Endothelial cell of umbilical vein (primary cell): ENCODE measurements around the gene CPNE7. TPM values are rescaled to one million over a fixed set of nuclear protein-coding genes. Genes with fewer than 3 reads are reported as not detected.

ENCODE experiments used
- BruUV-seq: library from RNA; stranded (reverse); fragments of 400-500 nt; replicated peaks from 2 replicates; lab custom pipeline; 2021; lab: Mats Ljungman, UMichigan
- CTCF ChIA-PET: fragments of 300-600, 350-600 bp; sonication (Branson Sonifier 250); formaldehyde crosslinking; loops from one replicate; lab custom pipeline; 2021; ENCODE audit warnings: antibody characterized with exemption, inconsistent platforms; lab: Charles Lee
- POLR2A ChIA-PET: fragments of 300-600, 350-600 bp; sonication (Branson Sonifier 250); formaldehyde crosslinking; loops from one replicate; lab custom pipeline; 2021; ENCODE audit warnings: antibody characterized with exemption, inconsistent platforms; lab: Charles Lee
- DNase-seq: peaks from one replicate; pipeline ENCODE4 v3.0.0-alpha.2; 2011; ENCODE audit warnings: low read depth, low spot score
- FAIRE-seq: peaks from 2 replicates; lab custom pipeline; 2011; peaks lifted over from hg19 to GRCh38; lab: Jason Lieb, UNC
- H2AFZ ChIP-seq: 2 replicates; pipeline ENCODE4 v1.6.0; 2012; ENCODE audit warnings: low read depth, low read length, control low read depth, inconsistent platforms
- H3K27ac ChIP-seq: 2 replicates; pipeline ENCODE4 v1.5.1; 2011; ENCODE audit warnings: low read depth, mild to moderate bottlenecking, control low read depth, low read length, moderate library complexity; ENCODE audit not compliant: insufficient read depth
- H3K27me3 ChIP-seq, 2 experiments: 2 replicates each; pipeline versions ENCODE4 v1.6.0 to v1.6.1; 2011; ENCODE audit warnings: low read length in 2 of 2, mixed read lengths in 1 of 2; ENCODE audit not compliant: control insufficient read depth in 2 of 2, insufficient read depth in 2 of 2
- H3K36me3 ChIP-seq, 2 experiments: 2 replicates in 1 of 2; 3 replicates in 1 of 2; pipeline ENCODE4 v1.5.1; 2011; ENCODE audit warnings: low read length in 2 of 2, mild to moderate bottlenecking in 1 of 2, moderate library complexity in 1 of 2; ENCODE audit not compliant: control insufficient read depth in 2 of 2, insufficient read depth in 2 of 2; ENCODE audit errors: extremely low read depth in 1 of 2
- H3K4me1 ChIP-seq: 3 replicates; pipeline ENCODE4 v1.5.1; 2011; ENCODE audit warnings: mild to moderate bottlenecking, low read length; ENCODE audit not compliant: control insufficient read depth, insufficient read depth; ENCODE audit errors: extremely low read depth
- H3K4me2 ChIP-seq: 2 replicates; pipeline ENCODE4 v1.6.1; 2011; ENCODE audit warnings: low read length, control low read depth, mixed read lengths; ENCODE audit not compliant: insufficient read depth
- H3K4me3 ChIP-seq, 3 experiments: fragments of 200-600 bp in 1 of 3; sonication (generic), shearing (Covaris generic) in 1 of 3; replicated peaks in 1 of 3; 2 replicates each; pipeline ENCODE4 v1.5.1; 2011 to 2016; ENCODE audit warnings: control low read depth in 3 of 3, low read length in 3 of 3, mild to moderate bottlenecking in 2 of 3, inconsistent platforms in 1 of 3, low read depth in 1 of 3, moderate library complexity in 1 of 3; ENCODE audit not compliant: insufficient read depth in 1 of 3
- H3K79me2 ChIP-seq: 2 replicates; pipeline ENCODE4 v1.6.0; 2012; ENCODE audit warnings: low read length, inconsistent platforms; ENCODE audit not compliant: control insufficient read depth, insufficient read depth
- H3K9ac ChIP-seq: replicated peaks from 2 replicates; pipeline ENCODE3; 2011; ENCODE audit warnings: low read length, control low read depth; ENCODE audit not compliant: insufficient read depth; ENCODE audit errors: extremely low read depth
- H3K9me1 ChIP-seq: replicated peaks from 3 replicates; pipeline ENCODE4 v1.6.0; 2011; ENCODE audit warnings: mild to moderate bottlenecking, low read length; ENCODE audit not compliant: control insufficient read depth, insufficient read depth; ENCODE audit errors: extremely low read depth
- H3K9me3 ChIP-seq: replicated peaks from 2 replicates; pipeline ENCODE4 v1.5.1; 2012; ENCODE audit warnings: low read length, inconsistent platforms; ENCODE audit not compliant: control insufficient read depth, insufficient read depth
- H4K20me1 ChIP-seq: replicated peaks from 2 replicates; pipeline ENCODE3; 2011; ENCODE audit warnings: mild to moderate bottlenecking, low read length; ENCODE audit not compliant: control insufficient read depth, insufficient read depth; ENCODE audit errors: extremely low read depth
- EZH2 ChIP-seq: IDR thresholded peaks from 2 replicates; pipeline ENCODE4 v1.6.1; 2012; ENCODE audit warnings: borderline replicate concordance, low read depth, mild to moderate bottlenecking, moderate library complexity, low read length, inconsistent platforms; ENCODE audit not compliant: severe bottlenecking
- FOS ChIP-seq: IDR thresholded peaks from 2 replicates; pipeline ENCODE4 v1.6.1; 2011; ENCODE audit warnings: mild to moderate bottlenecking, low read length, moderate library complexity, borderline replicate concordance; ENCODE audit not compliant: insufficient read depth
- GATA2 ChIP-seq: IDR thresholded peaks from 2 replicates; pipeline ENCODE4 v1.7.0; 2011; ENCODE audit warnings: low read depth, mild to moderate bottlenecking, moderate library complexity, mixed read lengths, low read length; ENCODE audit not compliant: insufficient read length, insufficient read depth
- JUN ChIP-seq: IDR thresholded peaks from 2 replicates; pipeline ENCODE4 v1.6.1; 2011; ENCODE audit warnings: borderline replicate concordance, low read depth; ENCODE audit not compliant: insufficient read length, insufficient read depth
- MYC ChIP-seq: IDR thresholded peaks from one replicate; pipeline ENCODE4 v1.6.1; 2011; ENCODE audit warnings: mild to moderate bottlenecking, low read depth, low read length
- POLR2A ChIP-seq: IDR thresholded peaks from 2 replicates; pipeline ENCODE4 v1.6.1; 2012; ENCODE audit warnings: low read depth, mild to moderate bottlenecking, control low read depth, low read length
- POLR2AphosphoS5 ChIP-seq: IDR thresholded peaks from 2 replicates; pipeline ENCODE4 v1.6.1; 2012; ENCODE audit warnings: low read depth, mild to moderate bottlenecking, control low read depth, low read length, moderate library complexity; ENCODE audit not compliant: insufficient read depth
- dilution Hi-C: fragments of 300-500 bp; cut with MboI; formaldehyde crosslinking; loops from one replicate; pipeline ENCODE4 v1.15.0; 2019; ENCODE audit warnings: low sequenced_read_pairs; ENCODE audit not compliant: extremely low pct_ligation_motif_present
- intact Hi-C: fragments of 100-400 bp; cut with micrococcal nuclease; formaldehyde crosslinking; loops from one replicate; pipeline ENCODE4 v1.10.0; 2022
- polyA plus RNA-seq, 4 experiments: library from polyadenylated mRNA; depleted of rRNA in 3 of 4; stranded (reverse) in 3 of 4; unstranded in 1 of 4; fragments of >200 nt; gene quantifications; 2 replicates each; pipeline versions ENCODE4 v1.2.1 to v1.2.3, GENCODE V29; 2011 to 2012; ENCODE audit warnings: missing spikeins in 1 of 4
- total RNA-seq: library from RNA; stranded (reverse); gene quantifications from 2 replicates; pipeline ENCODE4 v1.2.3, GENCODE V29; 2021
- TF ChIP-seq, protein P1 (sequence below): IDR thresholded peaks from 2 replicates; pipeline ENCODE4 v1.6.1; 2011; ENCODE audit not compliant: insufficient read depth, insufficient read length
- TF ChIP-seq, protein P2 (sequence below), 2 donors: IDR thresholded peaks; 1 replicate in 1 of 2; 2 replicates in 1 of 2; pipeline ENCODE4 v1.5.1; 2011; ENCODE audit warnings: low read length in 2 of 2, mild to moderate bottlenecking in 2 of 2, moderate library complexity in 2 of 2, control low read depth in 1 of 2, inconsistent platforms in 1 of 2, low read depth in 1 of 2; ENCODE audit not compliant: insufficient read depth in 1 of 2; ENCODE audit errors: extremely low read depth in 1 of 2

Gene CPNE7
- total and polyA plus RNA-seq, 2 donors (not counting 3 experiments of a cell fraction or from before 2014, with no cell fraction given), result 2.0 to 5.9 TPM

DNA sequence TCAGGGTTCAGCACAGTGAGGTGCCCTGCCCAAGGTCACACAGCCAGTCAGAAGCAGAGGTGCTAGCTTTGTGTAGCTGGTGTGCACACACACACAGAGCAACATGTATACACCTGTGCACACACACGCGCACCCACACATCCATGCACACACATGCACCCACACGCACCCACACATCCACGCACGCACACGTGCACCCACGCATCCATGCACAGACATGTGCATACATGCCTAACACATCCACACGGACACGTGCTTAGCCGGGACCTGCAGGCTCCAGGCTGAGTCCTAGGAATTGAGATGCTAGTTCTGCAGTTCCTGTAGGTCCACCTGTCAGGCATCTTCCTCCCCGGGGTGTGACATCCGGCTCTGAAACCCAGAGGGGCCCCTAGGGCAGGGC lies 24.9 kb downstream of the CPNE7 start:
- ChIA-PET POLR2A (no interaction called here), CTCF (interaction anchor here (0.6 to 3.9 kb wide), 4 partner anchors 8 to 28 kb away, joined by 3 to 48 read pairs (median 5); partner anchors contain the start of gene DPEP1)
- Histone ChIP-seq H3K9ac (no peak overlapping the region), H3K27me3 (no peaks in the 10 kb centered on the region), H3K27ac (no peak overlapping the region), H3K79me2 (no peaks in the 10 kb centered on the region), H3K9me3 (no peaks in the 10 kb centered on the region), H4K20me1 (no peaks in the 10 kb centered on the region), H2AFZ (no peak overlapping the region), H3K4me1 (peaks cover 11% of the 10 kb centered on the region), H3K4me3 (no peak overlapping the region), H3K9me1 (no peaks in the 10 kb centered on the region), H3K36me3 (no peaks in the 10 kb centered on the region), H3K4me2 (no peak overlapping the region)
- no peak for FAIRE-seq
- BruUV-seq, result no TSS peak
- no peak for TF ChIP-seq JUN
- no peak for TF ChIP-seq POLR2AphosphoS5
- TF ChIP-seq MYC, result no peak
- TF ChIP-seq, protein P1, sequence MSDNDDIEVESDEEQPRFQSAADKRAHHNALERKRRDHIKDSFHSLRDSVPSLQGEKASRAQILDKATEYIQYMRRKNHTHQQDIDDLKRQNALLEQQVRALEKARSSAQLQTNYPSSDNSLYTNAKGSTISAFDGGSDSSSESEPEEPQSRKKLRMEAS, result no peak
- TF ChIP-seq EZH2, result no peak
- no peak for TF ChIP-seq GATA2
- no peak for TF ChIP-seq POLR2A
- TF ChIP-seq, protein P2, sequence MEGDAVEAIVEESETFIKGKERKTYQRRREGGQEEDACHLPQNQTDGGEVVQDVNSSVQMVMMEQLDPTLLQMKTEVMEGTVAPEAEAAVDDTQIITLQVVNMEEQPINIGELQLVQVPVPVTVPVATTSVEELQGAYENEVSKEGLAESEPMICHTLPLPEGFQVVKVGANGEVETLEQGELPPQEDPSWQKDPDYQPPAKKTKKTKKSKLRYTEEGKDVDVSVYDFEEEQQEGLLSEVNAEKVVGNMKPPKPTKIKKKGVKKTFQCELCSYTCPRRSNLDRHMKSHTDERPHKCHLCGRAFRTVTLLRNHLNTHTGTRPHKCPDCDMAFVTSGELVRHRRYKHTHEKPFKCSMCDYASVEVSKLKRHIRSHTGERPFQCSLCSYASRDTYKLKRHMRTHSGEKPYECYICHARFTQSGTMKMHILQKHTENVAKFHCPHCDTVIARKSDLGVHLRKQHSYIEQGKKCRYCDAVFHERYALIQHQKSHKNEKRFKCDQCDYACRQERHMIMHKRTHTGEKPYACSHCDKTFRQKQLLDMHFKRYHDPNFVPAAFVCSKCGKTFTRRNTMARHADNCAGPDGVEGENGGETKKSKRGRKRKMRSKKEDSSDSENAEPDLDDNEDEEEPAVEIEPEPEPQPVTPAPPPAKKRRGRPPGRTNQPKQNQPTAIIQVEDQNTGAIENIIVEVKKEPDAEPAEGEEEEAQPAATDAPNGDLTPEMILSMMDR (IDR thresholded peaks at IDR 0.05; ENCODE audit: extremely low read depth in 1 of 2, insufficient read depth in 1 of 2, low read depth in 1 of 2, low read length in 2 of 2), result no peak
- TF ChIP-seq FOS, result no peak
- dilution Hi-C loops, result no loop called here
- no peak for DNase-seq
- intact Hi-C loops, result no loop called here
